ENCODE data around the gene B4GALT2. TPM values are rescaled to one million over a fixed set of nuclear protein-coding genes. Genes with fewer than 3 reads are reported as not detected.

The B4GALT2 gene
- total and polyA plus RNA-seq, 2 of the 8 experiments (the other 6 are each of a cell fraction or from before 2014, with no cell fraction given), result 56.5 to 121 TPM

- TF ChIP-seq CHD7 (IDR thresholded peaks at IDR 0.05; ENCODE audit: insufficient replicate concordance, low read length), result no peak
- TF ChIP-seq RNF2 (IDR thresholded peaks at IDR 0.05; ENCODE audit: borderline replicate concordance, low read depth, low read length, missing control alignments, poor library complexity, severe bottlenecking), result no peak
- no peak for TF ChIP-seq POLR2A (IDR thresholded peaks at IDR 0.05; ENCODE audit: control extremely low read depth in 1 of 2, low read depth in 2 of 2, low read length in 2 of 2)
Observed at GRCh38 chr1:44027320-44027719, 48.3 kb downstream of the B4GALT2 start (continued).

All from H1 (cell line).